ENCODE results near the gene SEMA4A. TPM values are rescaled to one million over a fixed set of nuclear protein-coding genes. Genes with fewer than 3 reads are reported as not detected.

Gene SEMA4A
- total and polyA plus RNA-seq, 2 donors (not counting 1 experiment from before 2014, with no cell fraction given), result 0.27 to 0.99 TPM

- Histone ChIP-seq H3K27ac (ENCODE audit: insufficient read depth, low read length) (no peak overlapping the region), H3K27me3 (ENCODE audit: control insufficient read depth, insufficient read depth, low read length) (no peaks in the 10 kb centered on the region), H3K79me2 (ENCODE audit: control insufficient read depth, insufficient read depth, low read length) (no peaks in the 10 kb centered on the region), H3K9me3 (ENCODE audit: control insufficient read depth, insufficient read depth, low read depth, low read length) (no peaks in the 10 kb centered on the region), H3K9ac (ENCODE audit: insufficient read depth, low read length) (no peak overlapping the region), H4K20me1 (ENCODE audit: control insufficient read depth, extremely low read depth, insufficient read depth, low read length) (no peaks in the 10 kb centered on the region), H2AFZ (ENCODE audit: low read length) (no peak overlapping the region), H3K4me2 (ENCODE audit: extremely low read depth, insufficient read depth, low read length) (no peak overlapping the region), H3K36me3 (ENCODE audit: control insufficient read depth, insufficient read depth, low read length) (peaks cover 4% of the 10 kb centered on the region), H3K4me3 (replicated peaks in 1 of 4; ENCODE audit: control extremely low read depth in 1 of 4, insufficient read depth in 1 of 4, low read depth in 3 of 4, low read length in 4 of 4) (no peak overlapping the region), H3K4me1 (ENCODE audit: control insufficient read depth, extremely low read depth, insufficient read depth, low read length) (no peaks in the 10 kb centered on the region)
- DNase-seq (ENCODE audit: low read depth in 2 of 2), result no peak
- TF ChIP-seq CTCF (conservative IDR thresholded peaks at IDR 0.05 in 1 of 2, IDR thresholded peaks at IDR 0.05 in 1 of 2; ENCODE audit: low read depth in 1 of 2, low read length in 2 of 2), result no peak
- TF ChIP-seq EZH2 (IDR thresholded peaks at IDR 0.05; ENCODE audit: low read length, missing control alignments), result no peak
These were observed 72.7 kb downstream of the SEMA4A start for GRCh38 chr1:156226116-156226538.

- H3K9ac ChIP-seq (ENCODE audit: insufficient read depth, low read length), result no peak overlapping the region
- no peak overlapping the region for H2AFZ ChIP-seq (ENCODE audit: low read length)
- H3K36me3 ChIP-seq (ENCODE audit: control insufficient read depth, insufficient read depth, low read length), result peaks cover 3% of the 10 kb centered on the region
- no peak overlapping the region for H3K4me2 ChIP-seq (ENCODE audit: extremely low read depth, insufficient read depth, low read length)
- no peaks in the 10 kb centered on the region for H3K27me3 ChIP-seq (ENCODE audit: control insufficient read depth, insufficient read depth, low read length)
- no peak overlapping the region for H3K4me3 ChIP-seq (replicated peaks in 1 of 4; ENCODE audit: control extremely low read depth in 1 of 4, insufficient read depth in 1 of 4, low read depth in 3 of 4, low read length in 4 of 4)
- no peak for DNase-seq (ENCODE audit: low read depth in 2 of 2)
- no peaks in the 10 kb centered on the region for H4K20me1 ChIP-seq (ENCODE audit: control insufficient read depth, extremely low read depth, insufficient read depth, low read length)
- H3K4me1 ChIP-seq (ENCODE audit: control insufficient read depth, extremely low read depth, insufficient read depth, low read length), result no peaks in the 10 kb centered on the region
- H3K27ac ChIP-seq (ENCODE audit: insufficient read depth, low read length), result no peak overlapping the region
- no peaks in the 10 kb centered on the region for H3K79me2 ChIP-seq (ENCODE audit: control insufficient read depth, insufficient read depth, low read length)
- no peaks in the 10 kb centered on the region for H3K9me3 ChIP-seq (ENCODE audit: control insufficient read depth, insufficient read depth, low read depth, low read length)
- TF ChIP-seq CTCF (conservative IDR thresholded peaks at IDR 0.05 in 1 of 2, IDR thresholded peaks at IDR 0.05 in 1 of 2; ENCODE audit: low read depth in 1 of 2, low read length in 2 of 2) (no peak), EZH2 (IDR thresholded peaks at IDR 0.05; ENCODE audit: low read length, missing control alignments) (no peak)
These were observed 73.4 kb downstream of the SEMA4A start for GRCh38 chr1:156226782-156227181.

Other genes with a start within 250 kb of the SEMA4A start
- 25.2 and 33.4 TPM in 2 replicates for gene RIT1, start 242.2 kb upstream of the SEMA4A start, total RNA-seq
- 51.0 and 56.8 TPM in 2 replicates for gene RIT1, start 242.2 kb upstream of the SEMA4A start, polyA plus RNA-seq
- 18.2 and 24.6 TPM in 2 replicates for gene KHDC4, start 219.2 kb upstream of the SEMA4A start, total RNA-seq
- gene KHDC4, start 219.2 kb upstream of the SEMA4A start, polyA plus RNA-seq, result 19.5 and 25.4 TPM in 2 replicates
- not detected in 2 replicates for gene RXFP4, start 211.9 kb upstream of the SEMA4A start, total RNA-seq
- gene RXFP4, start 211.9 kb upstream of the SEMA4A start, polyA plus RNA-seq, result not detected in 2 replicates
- 208 and 276 TPM in 2 replicates for gene ARHGEF2, start 175.0 kb upstream of the SEMA4A start, total RNA-seq
- 93.9 and 103 TPM in 2 replicates for gene ARHGEF2, start 175.0 kb upstream of the SEMA4A start, polyA plus RNA-seq
- gene SSR2, start 132.6 kb upstream of the SEMA4A start, total RNA-seq, result 304 and 455 TPM in 2 replicates
- gene SSR2, start 132.6 kb upstream of the SEMA4A start, polyA plus RNA-seq, result 673 and 941 TPM in 2 replicates
- gene UBQLN4, start 99.8 kb upstream of the SEMA4A start, total RNA-seq, result 8.7 and 11.1 TPM in 2 replicates
- 12.5 and 26.0 TPM in 2 replicates for gene UBQLN4, start 99.8 kb upstream of the SEMA4A start, polyA plus RNA-seq
- 75.0 and 84.7 TPM in 2 replicates for gene LAMTOR2, start 98.8 kb upstream of the SEMA4A start, total RNA-seq
- gene LAMTOR2, start 98.8 kb upstream of the SEMA4A start, polyA plus RNA-seq, result 56.3 and 59.0 TPM in 2 replicates
- gene RAB25, start 92.4 kb upstream of the SEMA4A start, total RNA-seq, result not detected in 2 replicates
- not detected in 2 replicates for gene RAB25, start 92.4 kb upstream of the SEMA4A start, polyA plus RNA-seq
- gene MEX3A, start 71.1 kb upstream of the SEMA4A start, total RNA-seq, result 1.5 and 1.7 TPM in 2 replicates
- 0.96 and 2.1 TPM in 2 replicates for gene MEX3A, start 71.1 kb upstream of the SEMA4A start, polyA plus RNA-seq
- gene LMNA, start 38.9 kb upstream of the SEMA4A start, total RNA-seq, result 780 and 1,150 TPM in 2 replicates
- 613 and 813 TPM in 2 replicates for gene LMNA, start 38.9 kb upstream of the SEMA4A start, polyA plus RNA-seq
- 5.4 and 8.4 TPM in 2 replicates for gene SLC25A44, start 40.5 kb downstream of the SEMA4A start, total RNA-seq
- gene SLC25A44, start 40.5 kb downstream of the SEMA4A start, polyA plus RNA-seq, result 32.1 and 35.4 TPM in 2 replicates
- 21.6 and 24.1 TPM in 2 replicates for gene PMF1, start 59.4 kb downstream of the SEMA4A start, total RNA-seq
- gene PMF1, start 59.4 kb downstream of the SEMA4A start, polyA plus RNA-seq, result 46.8 and 57.6 TPM in 2 replicates
- gene BGLAP, start 88.6 kb downstream of the SEMA4A start, total RNA-seq, result 0.26 and 0.50 TPM in 2 replicates
- gene BGLAP, start 88.6 kb downstream of the SEMA4A start, polyA plus RNA-seq, result 0.12 and 0.34 TPM in 2 replicates
- 0.26 and 0.33 TPM in 2 replicates for gene PAQR6, start 94.5 kb downstream of the SEMA4A start, total RNA-seq
- 0.05 and 0.17 TPM in 2 replicates for gene PAQR6, start 94.5 kb downstream of the SEMA4A start, polyA plus RNA-seq
- gene SMG5, start 129.2 kb downstream of the SEMA4A start, total RNA-seq, result 47.3 and 65.9 TPM in 2 replicates
- gene SMG5, start 129.2 kb downstream of the SEMA4A start, polyA plus RNA-seq, result 18.6 and 21.6 TPM in 2 replicates
- gene TMEM79, start 130.7 kb downstream of the SEMA4A start, total RNA-seq, result 2.8 and 3.6 TPM in 2 replicates
- gene TMEM79, start 130.7 kb downstream of the SEMA4A start, polyA plus RNA-seq, result 1.1 and 1.5 TPM in 2 replicates
- 71.9 and 93.5 TPM in 2 replicates for gene GLMP, start 142.1 kb downstream of the SEMA4A start, total RNA-seq
- gene GLMP, start 142.1 kb downstream of the SEMA4A start, polyA plus RNA-seq, result 40.4 and 46.3 TPM in 2 replicates
- not detected in 2 replicates for gene VHLL, start 145.7 kb downstream of the SEMA4A start, total RNA-seq
- gene VHLL, start 145.7 kb downstream of the SEMA4A start, polyA plus RNA-seq, result not detected in 2 replicates
- 391 and 397 TPM in 2 replicates for gene CCT3, start 184.7 kb downstream of the SEMA4A start, total RNA-seq
- gene CCT3, start 184.7 kb downstream of the SEMA4A start, polyA plus RNA-seq, result 251 and 407 TPM in 2 replicates
- gene TSACC, start 184.9 kb downstream of the SEMA4A start, total RNA-seq, result 0.50 TPM in 1 of 2 replicates, not detected in the other
- gene TSACC, start 184.9 kb downstream of the SEMA4A start, polyA plus RNA-seq, result 0.50 and 0.54 TPM in 2 replicates
- gene RHBG, start 215.6 kb downstream of the SEMA4A start, total RNA-seq, result not detected in 2 replicates
- gene RHBG, start 215.6 kb downstream of the SEMA4A start, polyA plus RNA-seq, result not detected in 2 replicates